Measurements from ENCODE around the gene TAX1BP1.

Gene TAX1BP1

GRCh38 chr7:27782849-27783248 lies 42.9 kb downstream of the TAX1BP1 start:
- DNase-seq: no peak

GRCh38 chr7:27784399-27785053 lies 44.6 kb downstream of the TAX1BP1 start:
- peak; percentile 72 to 81 for DNase-seq

GRCh38 chr7:27788437-27788836 lies 48.5 kb downstream of the TAX1BP1 start:
- DNase-seq: no peak

- no peak for DNase-seq
Measured at GRCh38 chr7:27793780-27794179, 53.8 kb downstream of the TAX1BP1 start.

- DNase-seq: no peak
Measured at GRCh38 chr7:27795977-27796376, 56.0 kb downstream of the TAX1BP1 start.

GRCh38 chr7:27799212-27799611 lies 59.2 kb downstream of the TAX1BP1 start:
- DNase-seq: no peak

- no peak for DNase-seq
Measured at GRCh38 chr7:27802999-27803398, 63.0 kb downstream of the TAX1BP1 start.

GRCh38 chr7:27804139-27804538 lies 64.2 kb downstream of the TAX1BP1 start:
- DNase-seq: no peak

- DNase-seq: no peak
Measured at GRCh38 chr7:27808626-27809025, 68.7 kb downstream of the TAX1BP1 start.

GRCh38 chr7:27810186-27810585 lies 70.2 kb downstream of the TAX1BP1 start:
- DNase-seq: no peak

- DNase-seq: no peak
Measured at GRCh38 chr7:27812706-27813105, 72.7 kb downstream of the TAX1BP1 start.

GRCh38 chr7:27822245-27822644 lies 82.3 kb downstream of the TAX1BP1 start:
- no peak for DNase-seq

- no peak for DNase-seq
Measured at GRCh38 chr7:27825891-27826290, 85.9 kb downstream of the TAX1BP1 start.

- no peak for DNase-seq
Measured at GRCh38 chr7:27826357-27826756, 86.4 kb downstream of the TAX1BP1 start.

- DNase-seq: no peak
Measured at GRCh38 chr7:27834179-27834921, 94.4 kb downstream of the TAX1BP1 start.

GRCh38 chr7:27835376-27835775 lies 95.4 kb downstream of the TAX1BP1 start:
- DNase-seq: no peak

- DNase-seq: no peak
Measured at GRCh38 chr7:27836536-27836935, 96.6 kb downstream of the TAX1BP1 start.

- DNase-seq: no peak
Measured at GRCh38 chr7:27839099-27839498, 99.1 kb downstream of the TAX1BP1 start.

- DNase-seq: no peak
Measured at GRCh38 chr7:27840313-27840712, 100.4 kb downstream of the TAX1BP1 start.

- DNase-seq: no peak
Measured at GRCh38 chr7:27840760-27841364, 100.9 kb downstream of the TAX1BP1 start.

- no peak for DNase-seq
Measured at GRCh38 chr7:27842094-27842692, 102.2 kb downstream of the TAX1BP1 start.

- DNase-seq: no peak
Measured at GRCh38 chr7:27842851-27843250, 102.9 kb downstream of the TAX1BP1 start.

GRCh38 chr7:27843584-27844305 lies 103.8 kb downstream of the TAX1BP1 start:
- no peak for DNase-seq

All from Kasumi-1 (cell line).